Activated CD4-positive, alpha-beta T cell treated with anti-CD3 and anti-CD28 coated beads for 36 hours (primary cell): ENCODE data around the gene TCF7L2. TPM values are rescaled to one million over a fixed set of nuclear protein-coding genes. Genes with fewer than 3 reads are reported as not detected.

Experiments
- ATAC-seq: fragments of 200-7000 bp; cut with Tn5 transposase; one replicate; pipeline ENCODE4 v1.10.0; 2021; ENCODE audit warnings: mild to moderate bottlenecking, moderate library complexity
- CTCF ChIA-PET: fragments of 350-600 bp; sonication (Branson Sonifier 250); formaldehyde crosslinking; loops from one replicate; lab custom pipeline; 2021; ENCODE audit warnings: antibody characterized with exemption; lab: Charles Lee
- POLR2A ChIA-PET: fragments of 350-600 bp; sonication (Branson Sonifier 250); formaldehyde crosslinking; loops from one replicate; lab custom pipeline; 2021; ENCODE audit warnings: antibody characterized with exemption, inconsistent platforms; lab: Charles Lee
- DNase-seq: peaks from one replicate; pipeline ENCODE4 v3.0.0-alpha.2; 2020
- H3K27ac Mint-ChIP-seq: one replicate; pipeline ENCODE4 v1.8.0; 2021; ENCODE audit warnings: mixed read lengths
- H3K27me3 Mint-ChIP-seq: one replicate; pipeline ENCODE4 v1.8.0; 2021; ENCODE audit warnings: mixed read lengths
- H3K36me3 Mint-ChIP-seq: one replicate; pipeline ENCODE4 v1.8.0; 2021; ENCODE audit warnings: low read depth, mixed read lengths
- H3K4me1 Mint-ChIP-seq: one replicate; pipeline ENCODE4 v1.8.0; 2021; ENCODE audit warnings: mixed read lengths
- H3K4me3 Mint-ChIP-seq: one replicate; pipeline ENCODE4 v1.8.0; 2021; ENCODE audit warnings: mild to moderate bottlenecking, moderate library complexity, mixed read lengths
- H3K9me3 Mint-ChIP-seq: one replicate; pipeline ENCODE4 v1.8.0; 2021; ENCODE audit warnings: low read depth, mixed read lengths
- intact Hi-C, 2 experiments: fragments of 100-400 bp; cut with DNase I in 1 of 2; cut with micrococcal nuclease in 1 of 2; formaldehyde crosslinking; loops; one replicate each; pipeline versions ENCODE4 v1.14.2 to v1.15.1; 2022 to 2024; cut with DNase I, micrococcal nuclease
- total RNA-seq, 2 experiments: library from RNA; stranded (reverse); gene quantifications; one replicate each; pipeline ENCODE4 v1.2.3, GENCODE V29; 2021

TCF7L2 gene
- total RNA-seq, 2 experiments from 2014 or later: 0.87 to 1.7 TPM

GRCh38 chr10:113038985-113039384 lies 88.9 kb downstream of the TCF7L2 start:
- POLR2A ChIA-PET: no interaction called here
- Mint-ChIP-seq H3K4me3 (no peak overlapping the region), H3K36me3 (no peaks in the 10 kb centered on the region), H3K27ac (no peak overlapping the region), H3K27me3 (peaks cover 8% of the 10 kb centered on the region), H3K4me1 (no peaks in the 10 kb centered on the region), H3K9me3 (no peaks in the 10 kb centered on the region)
- no peak for ATAC-seq
- DNase-seq: no peak
- intact Hi-C loops: no loop called here
- CTCF ChIA-PET: interaction anchor here (0.7 kb wide), 2 partner anchors 887 to 1339 kb away, joined by 3 read pairs; no protein-coding TSS in a partner anchor

- intact Hi-C loops: no loop called here
- no peaks in the 10 kb centered on the region for H3K4me1 Mint-ChIP-seq
- H3K9me3 Mint-ChIP-seq: no peaks in the 10 kb centered on the region
- ATAC-seq: no peak
- peaks cover 12% of the 10 kb centered on the region for H3K27me3 Mint-ChIP-seq
- ChIA-PET POLR2A (no interaction called here), CTCF (no interaction called here)
- no peak overlapping the region for H3K4me3 Mint-ChIP-seq
- H3K27ac Mint-ChIP-seq: no peak overlapping the region
- no peaks in the 10 kb centered on the region for H3K36me3 Mint-ChIP-seq
- DNase-seq: no peak
These were observed 91.3 kb downstream of the TCF7L2 start for GRCh38 chr10:113041324-113041723.

GRCh38 chr10:113041841-113042750 lies 92.0 kb downstream of the TCF7L2 start:
- DNase-seq (no peak), ATAC-seq (no peak)
- Mint-ChIP-seq H3K36me3 (no peaks in the 10 kb centered on the region), H3K27ac (no peak overlapping the region), H3K4me1 (no peaks in the 10 kb centered on the region), H3K4me3 (no peak overlapping the region), H3K9me3 (no peaks in the 10 kb centered on the region), H3K27me3 (peaks cover 12% of the 10 kb centered on the region)
- ChIA-PET POLR2A (no interaction called here), CTCF (no interaction called here)
- intact Hi-C loops: no loop called here

- Mint-ChIP-seq H3K4me3 (no peak overlapping the region), H3K36me3 (no peaks in the 10 kb centered on the region), H3K9me3 (no peaks in the 10 kb centered on the region), H3K4me1 (no peaks in the 10 kb centered on the region), H3K27me3 (peaks cover 12% of the 10 kb centered on the region), H3K27ac (no peak overlapping the region)
- DNase-seq (no peak), ATAC-seq (no peak)
- intact Hi-C loops: no loop called here
- CTCF ChIA-PET: no interaction called here
- POLR2A ChIA-PET: no interaction called here
These were observed 92.8 kb downstream of the TCF7L2 start for GRCh38 chr10:113042868-113043267.

GRCh38 chr10:113044016-113044755 lies 94.1 kb downstream of the TCF7L2 start:
- intact Hi-C loops: no loop called here
- ChIA-PET POLR2A (no interaction called here), CTCF (interaction anchor here (0.6 kb wide), 1 partner anchor 160 kb away, joined by 3 read pairs; no protein-coding TSS in a partner anchor)
- H3K27ac Mint-ChIP-seq: no peak overlapping the region
- H3K4me3 Mint-ChIP-seq: no peak overlapping the region
- ATAC-seq (no peak), DNase-seq (no peak)
- no peaks in the 10 kb centered on the region for H3K9me3 Mint-ChIP-seq
- H3K4me1 Mint-ChIP-seq: no peaks in the 10 kb centered on the region
- H3K27me3 Mint-ChIP-seq: peaks cover 13% of the 10 kb centered on the region
- no peaks in the 10 kb centered on the region for H3K36me3 Mint-ChIP-seq

GRCh38 chr10:113045147-113046055 lies 95.4 kb downstream of the TCF7L2 start:
- H3K4me3 Mint-ChIP-seq: no peak overlapping the region
- no peaks in the 10 kb centered on the region for H3K36me3 Mint-ChIP-seq
- no peak overlapping the region for H3K27ac Mint-ChIP-seq
- intact Hi-C loops: no loop called here
- H3K27me3 Mint-ChIP-seq: peaks cover 12% of the 10 kb centered on the region
- ChIA-PET CTCF (interaction anchor here (0.6 kb wide), 1 partner anchor 191 kb away, joined by 3 read pairs; no protein-coding TSS in a partner anchor), POLR2A (no interaction called here)
- H3K4me1 Mint-ChIP-seq: peaks cover 5% of the 10 kb centered on the region
- no peaks in the 10 kb centered on the region for H3K9me3 Mint-ChIP-seq
- DNase-seq (peak; percentile 9), ATAC-seq (no peak)

GRCh38 chr10:113047151-113047550 lies 97.1 kb downstream of the TCF7L2 start:
- intact Hi-C loops: no loop called here
- H3K27me3 Mint-ChIP-seq: peaks cover 12% of the 10 kb centered on the region
- no peak overlapping the region for H3K27ac Mint-ChIP-seq
- peaks cover 17% of the 10 kb centered on the region for H3K4me1 Mint-ChIP-seq
- ATAC-seq (no peak), DNase-seq (no peak)
- no peaks in the 10 kb centered on the region for H3K36me3 Mint-ChIP-seq
- POLR2A ChIA-PET: no interaction called here
- H3K4me3 Mint-ChIP-seq: no peak overlapping the region
- H3K9me3 Mint-ChIP-seq: no peaks in the 10 kb centered on the region
- CTCF ChIA-PET: no interaction called here

GRCh38 chr10:113047605-113047962 lies 97.5 kb downstream of the TCF7L2 start:
- ChIA-PET POLR2A (interaction anchor here (0.5 to 0.6 kb wide), 2 partner anchors 8 to 540 kb away, joined by 3 read pairs; no protein-coding TSS in a partner anchor), CTCF (no interaction called here)
- peaks cover 9% of the 10 kb centered on the region for H3K27me3 Mint-ChIP-seq
- H3K27ac Mint-ChIP-seq: no peak overlapping the region
- intact Hi-C loops: no loop called here
- H3K36me3 Mint-ChIP-seq: no peaks in the 10 kb centered on the region
- no peaks in the 10 kb centered on the region for H3K9me3 Mint-ChIP-seq
- DNase-seq (no peak), ATAC-seq (no peak)
- no peak overlapping the region for H3K4me3 Mint-ChIP-seq
- H3K4me1 Mint-ChIP-seq: peaks cover 17% of the 10 kb centered on the region

- H3K27ac Mint-ChIP-seq: no peak overlapping the region
- H3K9me3 Mint-ChIP-seq: no peaks in the 10 kb centered on the region
- ChIA-PET POLR2A (interaction anchor here (0.5 to 0.6 kb wide), 2 partner anchors 8 to 540 kb away, joined by 3 read pairs; no protein-coding TSS in a partner anchor), CTCF (interaction anchor here (1.0 kb wide), 1 partner anchor 337 kb away, joined by 3 read pairs; no protein-coding TSS in a partner anchor)
- DNase-seq (no peak), ATAC-seq (no peak)
- H3K4me1 Mint-ChIP-seq: peaks cover 17% of the 10 kb centered on the region
- intact Hi-C loops: no loop called here
- no peaks in the 10 kb centered on the region for H3K36me3 Mint-ChIP-seq
- H3K27me3 Mint-ChIP-seq: peaks cover 13% of the 10 kb centered on the region
- no peak overlapping the region for H3K4me3 Mint-ChIP-seq
These were observed 98.1 kb downstream of the TCF7L2 start for GRCh38 chr10:113047963-113048781.

- H3K9me3 Mint-ChIP-seq: no peaks in the 10 kb centered on the region
- peaks cover 17% of the 10 kb centered on the region for H3K4me1 Mint-ChIP-seq
- no peak for ATAC-seq
- DNase-seq: no peak
- POLR2A ChIA-PET: no interaction called here
- no peak overlapping the region for H3K27ac Mint-ChIP-seq
- intact Hi-C loops: no loop called here
- H3K36me3 Mint-ChIP-seq: no peaks in the 10 kb centered on the region
- CTCF ChIA-PET: interaction anchor here (0.5 kb wide), 1 partner anchor 15 kb away, joined by 3 read pairs; no protein-coding TSS in a partner anchor
- H3K27me3 Mint-ChIP-seq: peaks cover 10% of the 10 kb centered on the region
- H3K4me3 Mint-ChIP-seq: no peak overlapping the region
These were observed 99.8 kb downstream of the TCF7L2 start for GRCh38 chr10:113049881-113050280.
